HG03097 (cell line): ENCODE data around the gene ZNF613.
A peak's percentile ranks its signal among the peaks of the same experiment; 100 is the strongest.
"Not testable (repeated sequence)": the region's sequence is repeated elsewhere in the genome, so short reads cannot be mapped to it uniquely, and the experiment has no call there.

Experiments
- ATAC-seq: cut with Tn5 transposase; IDR thresholded peaks from one replicate; pipeline ENCODE4 v1.9.1; 2021; ENCODE audit not compliant: unreplicated experiment, low FRiP score

Gene ZNF613

GRCh38 chr19:51938936-51939335 lies 11.7 kb downstream of the ZNF613 start:
- no peak for ATAC-seq

- no peak for ATAC-seq
These were observed 17.7 kb downstream of the ZNF613 start for GRCh38 chr19:51944798-51945552.

- no peak for ATAC-seq
These were observed 19.3 kb downstream of the ZNF613 start for GRCh38 chr19:51946602-51947001.

GRCh38 chr19:51948975-51949374 lies 21.7 kb downstream of the ZNF613 start:
- no peak for ATAC-seq

- ATAC-seq, result not testable (repeated sequence)
These were observed 30.6 kb downstream of the ZNF613 start for GRCh38 chr19:51957846-51958245.

- no peak for ATAC-seq
These were observed 32.5 kb downstream of the ZNF613 start for GRCh38 chr19:51959791-51960190.

- not testable (repeated sequence) for ATAC-seq
These were observed 33.5 kb downstream of the ZNF613 start for GRCh38 chr19:51960621-51961233.

- no peak for ATAC-seq
These were observed 38.3 kb downstream of the ZNF613 start for GRCh38 chr19:51965583-51965982.

- ATAC-seq, result no peak
These were observed 43.4 kb downstream of the ZNF613 start for GRCh38 chr19:51970718-51971117.

- no peak for ATAC-seq
These were observed 44.4 kb downstream of the ZNF613 start for GRCh38 chr19:51971624-51972023.

- not testable (repeated sequence) for ATAC-seq
These were observed 48.5 kb downstream of the ZNF613 start for GRCh38 chr19:51975787-51976186.

- ATAC-seq, result no peak
These were observed 49.6 kb downstream of the ZNF613 start for GRCh38 chr19:51976852-51977251.

- no peak for ATAC-seq
These were observed 50.1 kb downstream of the ZNF613 start for GRCh38 chr19:51977346-51977745.

GRCh38 chr19:51978882-51979281 lies 51.6 kb downstream of the ZNF613 start:
- no peak for ATAC-seq

GRCh38 chr19:51980116-51980736 lies 53.0 kb downstream of the ZNF613 start:
- ATAC-seq, result no peak

GRCh38 chr19:51980926-51981325 lies 53.7 kb downstream of the ZNF613 start:
- ATAC-seq, result not testable (repeated sequence)

GRCh38 chr19:51983361-51983760 lies 56.1 kb downstream of the ZNF613 start:
- no peak for ATAC-seq

GRCh38 chr19:51986309-51987291 lies 59.3 kb downstream of the ZNF613 start, which contains the start of gene ZNF350:
Gene ZNF350, minus strand, starts transcription at chr19:51986840. Its CDS starts 12,480 bp downstream, at chr19:51974360.
- ATAC-seq, result peak; percentile 83

GRCh38 chr19:51993422-51993821 lies 66.2 kb downstream of the ZNF613 start:
- no peak for ATAC-seq

GRCh38 chr19:51994048-51994644 lies 66.9 kb downstream of the ZNF613 start:
- no peak for ATAC-seq
